OCI-LY3 (cell line): Measurements from ENCODE around the gene RELB.

Source experiments
- EZH2phosphoT487 ChIP-seq: fragments of 200-600 bp; shearing (Covaris generic); IDR thresholded peaks from 2 replicates; pipeline ENCODE4 v1.6.1; 2018; ENCODE audit warnings: antibody characterized with exemption, mixed run types, low read depth
- TF ChIP-seq, protein P1 (sequence below): fragments of 200-600, 300-600 bp; sonication (generic); IDR thresholded peaks from 2 replicates; pipeline ENCODE4 v1.5.1; 2014; ENCODE audit warnings: antibody characterized with exemption, low read length, low read depth

DNA sequence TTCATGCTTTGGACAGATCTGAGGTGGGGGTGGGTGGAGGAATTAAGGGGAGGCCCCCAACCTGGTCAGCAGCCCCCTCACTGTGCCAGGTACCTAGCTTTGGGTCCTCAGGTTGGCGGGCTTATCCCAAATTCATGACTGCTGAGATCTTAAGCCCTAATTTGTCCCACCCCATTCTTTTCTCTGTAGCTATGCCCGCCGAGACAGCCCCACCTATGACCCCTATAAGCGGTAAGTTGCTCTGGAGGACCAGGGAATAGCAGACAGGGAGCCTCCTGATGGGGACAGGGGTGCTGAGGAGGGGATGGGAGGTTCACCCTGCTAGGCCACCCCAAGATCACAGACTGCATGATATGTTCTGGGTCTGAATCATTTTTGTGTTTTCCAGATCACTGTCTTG is 60.7 kb downstream of the RELB start:
- TF ChIP-seq, protein P1, sequence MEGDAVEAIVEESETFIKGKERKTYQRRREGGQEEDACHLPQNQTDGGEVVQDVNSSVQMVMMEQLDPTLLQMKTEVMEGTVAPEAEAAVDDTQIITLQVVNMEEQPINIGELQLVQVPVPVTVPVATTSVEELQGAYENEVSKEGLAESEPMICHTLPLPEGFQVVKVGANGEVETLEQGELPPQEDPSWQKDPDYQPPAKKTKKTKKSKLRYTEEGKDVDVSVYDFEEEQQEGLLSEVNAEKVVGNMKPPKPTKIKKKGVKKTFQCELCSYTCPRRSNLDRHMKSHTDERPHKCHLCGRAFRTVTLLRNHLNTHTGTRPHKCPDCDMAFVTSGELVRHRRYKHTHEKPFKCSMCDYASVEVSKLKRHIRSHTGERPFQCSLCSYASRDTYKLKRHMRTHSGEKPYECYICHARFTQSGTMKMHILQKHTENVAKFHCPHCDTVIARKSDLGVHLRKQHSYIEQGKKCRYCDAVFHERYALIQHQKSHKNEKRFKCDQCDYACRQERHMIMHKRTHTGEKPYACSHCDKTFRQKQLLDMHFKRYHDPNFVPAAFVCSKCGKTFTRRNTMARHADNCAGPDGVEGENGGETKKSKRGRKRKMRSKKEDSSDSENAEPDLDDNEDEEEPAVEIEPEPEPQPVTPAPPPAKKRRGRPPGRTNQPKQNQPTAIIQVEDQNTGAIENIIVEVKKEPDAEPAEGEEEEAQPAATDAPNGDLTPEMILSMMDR: no peak
- no peak for TF ChIP-seq EZH2phosphoT487
